ENCODE data around the gene SDC4.

Gene SDC4

DNA sequence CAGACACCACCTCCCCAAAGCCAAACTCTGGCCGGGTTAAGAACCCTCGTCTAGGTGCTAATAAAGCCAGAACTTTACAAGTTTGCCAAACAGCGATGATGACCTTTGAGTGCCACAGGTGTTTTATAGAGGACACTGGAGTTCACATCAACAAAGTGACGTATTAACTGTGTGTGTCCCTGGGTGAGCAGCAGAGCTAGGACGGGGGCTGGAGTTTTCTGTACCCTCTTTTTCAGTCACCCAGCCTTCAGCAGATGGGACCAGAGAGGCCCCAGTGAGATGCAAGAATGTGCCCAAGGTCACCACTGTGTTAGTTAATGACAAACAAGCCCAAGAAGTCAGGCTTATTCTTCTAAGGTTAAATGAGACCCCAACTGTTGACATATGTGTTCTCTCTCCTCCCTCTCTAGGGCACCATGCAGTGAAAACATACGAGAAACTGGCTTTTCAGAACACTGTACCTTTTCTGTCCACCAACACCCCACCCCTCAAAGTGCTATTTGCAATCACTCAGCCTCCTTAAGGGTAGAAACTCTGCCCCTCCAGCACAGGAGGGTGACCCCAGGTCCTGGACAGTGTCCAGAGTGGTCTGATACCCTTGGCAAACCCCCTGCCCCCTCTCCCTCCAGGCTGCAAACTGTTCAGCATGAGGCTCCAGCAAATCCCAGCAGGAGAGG is 5.2 kb downstream of the SDC4 start:
- no peak for DNase-seq

DNA sequence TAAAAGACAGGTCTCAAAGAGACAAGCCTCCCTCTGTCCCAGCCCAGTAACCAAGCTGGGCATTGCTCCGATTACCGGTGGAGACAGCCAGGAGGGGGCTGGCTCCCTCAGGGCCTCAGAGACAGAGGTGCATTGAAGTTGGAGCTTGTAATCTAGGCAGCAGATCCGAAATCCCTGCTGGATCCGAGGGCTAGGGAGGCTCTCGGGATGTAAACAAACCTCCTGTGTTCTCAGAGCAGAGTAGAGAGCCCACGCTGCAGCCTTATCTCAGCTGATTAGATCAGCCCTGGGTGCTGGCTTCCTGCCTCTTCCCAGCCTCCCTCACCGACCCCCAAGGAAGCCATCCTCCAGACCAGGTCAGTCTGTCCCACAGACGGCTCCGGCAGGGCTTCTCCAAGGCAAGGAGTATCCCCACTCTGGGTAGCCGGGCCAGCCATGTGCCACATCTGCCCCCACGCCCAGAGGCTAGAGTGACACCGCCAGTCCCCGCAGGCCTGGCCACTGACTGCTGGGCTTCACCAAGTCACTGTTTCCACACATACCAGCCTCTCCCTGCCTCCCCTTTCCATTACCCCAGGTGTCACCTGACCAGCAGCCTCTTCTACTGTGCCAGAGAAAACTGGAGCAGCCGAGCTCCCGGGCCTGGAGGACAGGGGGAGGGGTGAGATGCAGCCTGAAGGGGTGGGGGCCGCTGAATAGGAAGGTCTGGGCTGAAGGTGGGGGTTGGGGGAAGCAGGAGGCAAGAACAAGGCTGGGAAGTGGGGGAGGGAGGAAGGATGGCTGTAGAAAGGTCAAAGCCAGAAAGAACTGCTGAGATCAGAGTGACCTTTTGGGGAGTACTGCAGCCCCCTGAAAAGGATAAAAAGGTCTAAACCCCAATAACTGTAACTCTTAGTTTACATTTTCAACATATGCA is 6.0 kb downstream of the SDC4 start:
- DNase-seq, result peak in 1 of 2 experiments; percentile 35

GRCh38 chr20:45341579-45341938 is 6.7 kb downstream of the SDC4 start:
- no peak for DNase-seq

GRCh38 chr20:45340951-45341350 is 7.3 kb downstream of the SDC4 start:
- DNase-seq, result no peak

DNA sequence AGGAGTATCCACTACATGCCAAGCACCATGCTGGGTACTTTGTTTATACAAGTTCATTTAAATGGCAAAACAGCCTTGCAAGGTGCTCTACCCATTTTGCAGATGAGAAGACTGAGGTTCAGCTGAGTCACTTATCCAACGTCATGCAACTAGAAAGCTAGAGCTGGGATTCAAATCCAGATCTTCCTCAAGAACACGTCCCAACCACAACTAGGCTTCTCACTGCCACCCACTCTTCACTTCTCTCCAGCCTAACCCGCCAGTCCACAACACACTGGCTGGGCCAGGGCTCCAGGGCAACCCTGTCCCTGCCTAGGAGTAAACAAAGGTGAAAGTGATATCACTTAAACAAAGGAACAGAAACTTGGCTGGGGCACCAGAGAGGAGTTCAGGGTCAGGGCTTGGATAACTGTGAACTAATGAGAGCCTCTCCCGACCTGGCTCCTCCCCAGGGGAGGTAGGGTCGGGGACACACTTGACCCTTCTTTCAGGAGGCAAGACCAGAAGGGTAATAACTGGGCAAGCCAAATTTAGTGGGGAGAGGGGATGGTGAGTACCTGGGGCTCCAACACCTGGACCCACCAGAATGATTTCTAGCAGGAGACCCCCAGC is 7.9 kb downstream of the SDC4 start:
- DNase-seq, result no peak

- DNase-seq, result no peak
Observed at GRCh38 chr20:45339799-45340198, 8.4 kb downstream of the SDC4 start.

- no peak for DNase-seq
Observed at GRCh38 chr20:45339084-45339483, 9.1 kb downstream of the SDC4 start.

- DNase-seq, result no peak
Observed at GRCh38 chr20:45338121-45339030, 9.8 kb downstream of the SDC4 start.

- peak in 1 of 2 experiments; percentile 64 for DNase-seq
Observed at GRCh38 chr20:45337367-45338120, 10.7 kb downstream of the SDC4 start.

DNA sequence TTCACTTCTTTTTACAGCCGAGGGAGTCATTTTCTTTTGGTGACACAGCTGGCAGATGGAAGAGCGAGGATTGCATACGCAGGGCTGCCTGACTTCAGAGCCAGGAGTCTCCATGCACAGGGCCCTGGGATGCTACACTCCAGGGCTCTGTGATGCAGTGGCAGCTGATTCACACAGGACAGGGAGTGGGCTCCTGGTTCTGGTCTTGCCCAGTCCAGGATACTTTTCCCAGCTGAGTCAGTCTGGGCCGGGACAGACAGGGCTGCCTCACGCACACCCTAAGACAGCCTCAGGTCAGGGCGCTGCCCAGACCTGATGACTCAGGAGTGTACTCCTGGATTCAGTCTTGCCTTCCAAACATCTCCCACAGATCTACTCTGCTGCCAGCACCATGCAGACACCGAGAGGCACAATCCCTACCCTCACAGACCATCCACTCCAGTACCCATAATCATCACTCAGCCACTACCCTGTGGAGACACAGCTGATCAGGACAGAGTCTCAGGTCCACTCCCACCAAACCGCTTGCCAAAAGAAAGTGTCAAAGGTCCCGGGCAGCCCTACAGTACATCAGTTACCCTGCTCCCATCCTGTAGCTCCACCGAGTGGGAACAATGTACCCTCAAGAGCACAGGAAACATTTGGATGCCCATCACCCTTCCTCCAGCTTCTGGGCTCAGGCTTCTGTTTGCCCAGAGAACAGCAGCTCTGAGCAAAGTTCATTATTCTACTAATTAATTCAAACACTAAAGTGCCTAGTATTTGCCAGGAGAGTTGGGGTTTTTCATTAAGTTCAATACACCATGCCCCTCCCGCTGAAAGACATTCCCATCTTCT is 11.5 kb downstream of the SDC4 start:
- DNase-seq, result peak in 1 of 2 experiments; percentile 64

GRCh38 chr20:45330476-45330875 is 17.7 kb downstream of the SDC4 start:
- DNase-seq, result no peak

DNA sequence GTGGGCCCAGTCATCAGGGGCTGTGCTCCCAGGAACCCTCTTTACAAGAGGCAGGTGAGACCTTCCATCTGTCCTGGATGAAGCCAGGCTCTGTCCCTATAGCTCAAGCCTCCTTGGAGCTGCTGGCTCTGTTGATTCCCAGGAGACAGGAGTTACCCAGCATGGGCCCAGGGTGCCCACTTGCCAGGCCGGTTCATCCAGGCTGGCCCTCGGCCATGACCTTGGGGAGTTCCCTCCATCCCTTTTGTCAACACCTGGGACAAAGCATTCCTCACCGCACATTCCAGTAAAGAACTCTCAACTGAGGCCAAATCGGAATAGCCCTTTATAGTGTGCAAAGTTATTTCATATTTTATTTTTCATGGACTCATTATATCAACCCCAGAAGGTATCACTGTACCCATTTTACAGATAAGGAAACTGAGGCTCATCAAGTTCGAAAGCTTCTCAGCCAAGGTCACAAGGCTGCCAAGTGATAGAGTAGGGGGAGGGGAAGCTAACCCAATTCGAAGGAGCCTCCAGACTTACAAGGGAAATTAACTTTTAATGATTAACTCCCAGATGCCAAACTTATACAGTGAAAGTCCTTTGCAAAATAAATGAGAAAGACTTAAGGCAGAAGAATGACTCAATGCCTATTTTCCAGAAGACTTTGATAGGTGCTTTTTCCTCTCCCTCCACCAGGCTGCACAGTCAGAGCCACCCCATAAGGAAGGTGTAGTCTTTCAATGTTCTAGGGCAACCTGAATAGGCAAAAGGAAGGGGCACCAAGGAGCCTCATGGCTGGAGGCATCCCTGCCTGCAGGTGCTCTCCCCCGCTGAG is 18.5 kb downstream of the SDC4 start:
- no peak for DNase-seq

GRCh38 chr20:45328451-45328850 is 19.8 kb downstream of the SDC4 start:
- no peak for DNase-seq

- no peak for DNase-seq
Observed at GRCh38 chr20:45325371-45325770, 22.9 kb downstream of the SDC4 start.

DNA sequence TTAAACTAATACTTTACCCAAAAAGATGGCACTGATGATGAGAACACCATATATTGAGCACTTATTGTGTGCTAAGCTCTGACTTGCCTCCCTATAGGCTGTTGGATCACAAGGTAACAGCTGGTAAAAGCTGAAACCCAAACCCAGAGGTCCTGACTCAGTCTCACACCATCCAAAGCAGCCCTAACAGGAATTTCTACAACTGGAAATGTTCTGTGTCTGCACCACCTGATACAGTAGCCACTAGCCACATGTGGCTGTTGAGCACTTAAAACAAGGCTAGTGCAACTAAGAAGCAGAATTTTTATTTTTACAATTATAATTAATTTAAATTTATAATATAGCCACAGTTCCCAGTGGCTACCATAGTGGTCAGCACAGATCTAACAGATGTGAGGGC is 24.5 kb downstream of the SDC4 start:
- no peak for DNase-seq

GRCh38 chr20:45322952-45323383 is 25.3 kb downstream of the SDC4 start:
- DNase-seq, result peak in 1 of 2 experiments; percentile 29

DNA sequence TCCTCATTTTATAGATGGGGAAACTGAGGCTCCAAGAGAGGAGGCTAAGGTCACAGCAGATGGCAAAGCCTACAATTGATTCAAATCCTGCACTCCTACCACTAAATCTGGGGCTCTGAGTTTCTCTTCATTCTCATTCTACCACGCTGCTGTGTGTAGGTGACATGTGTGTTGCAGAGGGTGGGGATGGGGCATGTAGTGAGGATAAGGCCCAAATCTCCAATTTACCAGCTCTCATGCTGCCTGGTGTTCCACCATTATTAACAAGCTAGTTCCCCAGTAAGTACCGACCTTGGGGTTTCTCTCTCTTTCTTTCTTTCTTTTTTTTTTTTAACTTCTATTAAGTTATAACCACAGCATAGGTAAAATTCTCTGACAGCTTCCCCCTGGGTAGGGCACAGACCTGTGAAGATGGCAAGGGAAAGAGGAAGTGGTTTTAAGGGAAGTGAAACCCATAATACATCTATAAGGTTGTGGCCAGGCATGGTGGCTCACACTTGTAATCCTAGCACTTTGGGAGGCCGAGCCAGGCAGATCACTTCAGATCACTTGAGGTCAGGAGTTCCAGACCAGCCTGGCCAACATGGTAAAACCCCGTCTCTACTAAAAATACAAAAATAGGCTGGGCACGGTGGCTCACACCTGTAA is 27.2 kb downstream of the SDC4 start:
- DNase-seq, result no peak

- DNase-seq, result no peak
Observed at GRCh38 chr20:45318948-45319347, 29.3 kb downstream of the SDC4 start.

DNA sequence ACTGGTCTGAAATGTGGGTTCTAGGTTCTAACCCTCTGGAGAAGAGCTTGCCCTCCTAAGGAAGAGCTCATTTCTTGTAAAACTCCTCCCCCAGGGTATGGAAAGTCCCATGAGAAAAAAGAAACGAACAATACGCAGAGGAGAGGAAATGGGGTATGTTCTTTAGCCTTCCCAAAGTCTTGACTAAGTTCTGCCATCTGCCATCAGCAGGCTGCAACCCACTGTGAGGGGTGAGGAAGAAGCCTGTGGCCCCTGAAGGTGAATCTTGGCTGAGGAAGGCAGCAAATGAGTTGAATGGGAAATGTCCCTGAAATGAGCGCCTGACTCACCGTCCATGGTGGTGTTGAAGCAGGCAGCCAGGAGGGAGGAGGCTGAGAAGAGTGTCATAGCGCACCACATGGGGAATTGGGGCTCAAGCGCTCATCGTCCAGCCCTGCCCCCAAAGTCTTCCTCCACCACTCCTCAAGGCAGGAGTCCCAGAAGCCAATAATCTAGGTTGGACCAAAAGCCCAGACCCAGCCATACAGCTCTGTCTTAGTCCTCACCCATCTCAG is 29.8 kb downstream of the SDC4 start:
- DNase-seq, result no peak

Data from SW 1271 (cell line).